ENCODE measurements around the gene SH3RF3.

Gene SH3RF3

DNA sequence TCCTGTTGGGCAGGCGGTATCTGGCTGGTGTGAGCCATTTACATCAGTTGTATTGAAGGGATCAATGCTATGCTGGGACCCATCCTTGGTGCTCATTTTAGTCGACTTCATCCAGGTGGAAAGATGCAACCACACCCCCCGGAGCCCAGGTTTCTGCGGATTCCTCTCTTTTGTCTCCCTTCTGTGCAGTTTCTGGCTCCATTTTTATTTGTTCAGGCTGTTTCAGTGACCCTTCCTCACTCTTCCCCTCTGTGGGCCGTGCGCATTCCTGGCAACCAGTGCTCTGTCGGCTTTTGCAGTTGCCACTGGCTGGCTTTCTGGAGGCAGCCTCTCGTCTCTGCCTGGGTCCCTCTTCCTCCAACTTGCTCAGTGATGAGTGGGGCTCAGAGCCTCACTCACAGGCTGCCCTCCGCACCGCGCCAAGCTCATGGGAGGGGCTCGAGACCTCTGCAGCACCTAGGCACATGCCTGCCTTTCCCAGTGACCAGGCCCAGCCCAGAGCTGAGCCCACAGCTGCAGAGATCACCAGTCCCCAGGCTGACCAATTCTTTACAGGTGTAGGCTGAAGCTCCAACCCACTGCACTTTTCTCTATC is 12.1 kb downstream of the SH3RF3 start:
- no peak for DNase-seq

DNA sequence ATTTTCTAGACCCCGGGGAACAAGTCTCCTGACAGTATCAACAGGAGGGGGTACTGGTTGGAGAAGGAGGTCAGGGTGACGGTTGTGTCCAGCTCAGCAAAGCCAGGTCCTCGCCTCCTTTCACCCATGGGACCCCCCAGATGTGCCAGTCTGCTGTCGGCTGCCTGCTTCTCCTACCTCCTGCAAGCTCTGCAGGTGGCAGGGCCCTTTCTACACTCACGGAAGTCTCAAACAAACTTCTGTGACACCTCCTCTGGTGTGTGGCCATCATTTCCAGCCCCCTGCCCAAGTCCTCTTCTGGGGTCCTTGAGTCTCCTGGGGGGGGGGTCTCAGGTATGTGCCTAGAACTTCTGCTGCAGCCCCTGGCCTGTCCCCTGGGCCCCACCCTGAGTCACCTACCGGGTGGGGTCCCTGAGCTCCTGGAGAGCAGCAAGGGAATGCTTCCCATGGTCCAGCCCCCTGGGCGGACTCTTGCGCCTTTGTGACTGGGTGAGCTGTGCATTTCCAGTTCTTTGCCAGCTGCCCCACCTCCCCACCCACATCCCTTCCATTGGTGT is 12.8 kb downstream of the SH3RF3 start:
- no peak for DNase-seq

DNA sequence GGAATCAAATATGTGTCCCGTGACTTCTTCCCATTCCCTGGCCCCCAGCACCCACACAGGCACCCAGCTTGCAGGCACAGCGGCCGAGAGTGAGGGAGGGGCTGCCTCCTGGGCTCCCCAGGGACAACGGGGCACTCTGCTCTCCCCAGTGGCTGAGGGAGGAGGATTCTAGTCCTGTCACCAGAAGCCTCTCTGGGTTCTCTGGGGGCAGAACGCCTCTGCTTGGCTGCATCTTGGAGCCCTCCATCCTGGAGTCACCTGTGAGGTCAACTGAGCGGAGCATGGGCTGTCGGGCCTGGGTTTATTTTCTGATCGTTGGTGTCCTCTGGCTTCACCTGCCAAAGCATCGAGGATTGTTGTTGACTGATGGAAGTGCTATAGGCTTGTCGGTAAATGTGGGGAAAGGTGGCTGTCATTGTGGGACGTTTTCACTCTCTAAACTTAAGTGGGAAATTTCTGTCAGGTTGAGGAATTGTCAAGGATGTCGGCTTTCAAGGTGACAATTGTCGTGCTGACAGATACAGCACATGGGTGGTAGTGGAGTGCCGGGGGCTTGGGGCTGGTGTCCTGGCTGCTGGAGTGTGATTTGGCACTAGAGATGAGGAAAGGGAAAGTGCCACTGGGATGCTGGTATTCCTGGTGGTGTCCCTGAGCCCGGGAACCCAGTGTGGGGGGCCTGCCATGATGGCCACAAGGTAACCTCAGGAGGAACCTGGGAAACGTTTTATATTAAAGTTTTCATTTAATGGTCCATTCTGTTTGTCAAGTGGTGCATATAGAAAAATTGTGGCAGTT is 13.6 kb downstream of the SH3RF3 start:
- DNase-seq: no peak

DNA sequence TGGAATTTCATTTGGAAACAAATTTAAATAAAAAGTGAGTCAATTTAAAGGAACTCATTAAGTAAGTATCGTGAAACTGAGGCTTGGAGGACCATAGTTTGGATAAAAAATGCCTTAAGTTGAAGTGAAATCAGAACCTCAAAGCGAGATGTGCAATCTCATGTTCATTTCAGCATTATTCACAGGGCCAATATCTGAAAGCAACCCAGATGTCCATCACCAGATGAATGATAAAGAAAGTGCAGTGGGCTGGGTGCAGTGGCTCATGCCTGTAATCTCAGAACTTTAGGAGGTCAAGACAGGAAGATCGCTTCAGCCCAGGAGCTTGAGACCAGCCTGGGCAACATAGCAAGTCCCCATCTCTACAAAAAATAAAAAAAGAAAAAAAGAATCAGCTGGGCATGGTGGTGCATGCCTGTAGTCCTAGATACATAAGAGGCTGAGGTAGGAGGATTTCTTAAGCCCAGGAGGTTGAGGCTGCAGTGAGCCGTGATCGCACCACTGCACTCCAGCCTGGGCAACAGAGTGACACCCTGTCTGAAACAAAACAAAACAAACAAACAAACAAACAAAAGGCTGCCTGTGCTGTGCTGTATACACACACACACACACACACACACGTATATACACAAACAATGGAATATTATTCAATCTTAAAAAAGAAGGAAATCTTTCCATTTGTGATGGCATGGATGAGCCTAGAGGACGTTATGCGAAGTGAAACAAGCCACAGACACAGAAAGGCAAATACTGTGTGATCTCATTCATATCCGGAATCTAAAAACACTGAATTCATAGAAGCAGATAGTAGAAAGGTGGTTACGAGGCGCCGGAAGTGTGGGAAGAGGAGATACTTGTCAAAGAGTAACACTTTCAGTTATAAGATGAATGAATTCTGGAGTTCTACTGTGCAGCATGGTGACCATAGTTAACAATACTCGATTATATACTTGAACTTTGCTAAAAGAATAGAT is 14.5 kb downstream of the SH3RF3 start:
- peak; percentile 54 for DNase-seq

DNA sequence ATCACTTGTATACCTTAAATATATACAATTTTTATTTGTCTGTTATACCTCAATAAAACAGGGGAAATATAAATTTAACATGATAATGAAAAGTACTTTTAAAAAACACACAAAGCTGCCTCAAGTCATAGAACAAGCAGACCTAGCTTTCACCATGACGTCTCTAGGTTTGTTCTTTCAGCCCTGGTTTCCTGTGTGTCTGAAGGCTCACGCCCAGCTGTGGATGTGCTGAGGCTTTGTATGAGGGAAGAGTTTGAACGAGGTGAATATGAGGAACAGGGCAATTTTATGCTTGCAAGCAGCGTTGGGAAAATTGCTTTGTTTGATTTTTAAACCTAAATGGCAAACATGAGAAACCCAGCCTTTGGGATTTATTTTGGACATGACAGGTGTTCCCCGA is 15.3 kb downstream of the SH3RF3 start:
- DNase-seq: peak; percentile 43

DNA sequence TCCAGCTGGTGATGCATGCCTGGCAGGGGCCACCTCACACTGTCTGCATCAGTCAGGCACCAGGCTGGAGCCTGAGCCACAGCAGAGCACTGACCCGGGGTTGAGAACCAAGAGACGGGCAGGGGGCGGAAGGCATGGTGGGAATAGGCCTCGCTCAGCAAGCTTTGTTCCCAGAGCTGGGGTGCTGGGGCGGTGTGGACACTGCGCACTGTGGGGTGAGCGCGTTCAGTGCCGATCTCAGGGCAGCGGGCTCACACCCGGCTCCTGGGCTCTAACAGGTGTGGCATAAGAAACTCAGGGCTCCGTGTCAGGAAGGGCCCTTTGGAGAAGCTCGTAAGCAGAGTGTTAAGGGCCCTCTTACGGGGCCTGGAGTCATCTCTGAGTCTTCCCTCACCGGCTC is 15.7 kb downstream of the SH3RF3 start:
- no peak for DNase-seq

DNA sequence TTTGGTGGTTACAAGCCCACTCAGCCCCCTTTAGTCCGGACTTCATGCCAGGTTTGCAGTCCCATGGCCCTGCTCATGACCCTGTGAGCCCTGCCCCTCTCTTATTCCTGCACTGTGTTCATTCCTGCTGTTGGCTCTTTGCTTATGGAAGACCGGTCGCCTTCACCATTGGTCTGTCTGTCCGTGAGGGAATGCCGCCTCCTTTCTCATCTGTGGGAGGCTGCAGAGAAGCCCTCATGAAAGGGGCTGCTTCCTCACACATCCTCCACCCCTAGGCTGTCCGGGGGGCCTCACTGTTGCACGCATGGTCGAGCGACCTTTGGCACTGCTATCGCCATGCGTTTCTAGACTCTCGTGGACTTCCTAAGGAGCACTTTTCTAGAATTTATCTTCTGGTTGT is 16.3 kb downstream of the SH3RF3 start:
- no peak for DNase-seq

DNA sequence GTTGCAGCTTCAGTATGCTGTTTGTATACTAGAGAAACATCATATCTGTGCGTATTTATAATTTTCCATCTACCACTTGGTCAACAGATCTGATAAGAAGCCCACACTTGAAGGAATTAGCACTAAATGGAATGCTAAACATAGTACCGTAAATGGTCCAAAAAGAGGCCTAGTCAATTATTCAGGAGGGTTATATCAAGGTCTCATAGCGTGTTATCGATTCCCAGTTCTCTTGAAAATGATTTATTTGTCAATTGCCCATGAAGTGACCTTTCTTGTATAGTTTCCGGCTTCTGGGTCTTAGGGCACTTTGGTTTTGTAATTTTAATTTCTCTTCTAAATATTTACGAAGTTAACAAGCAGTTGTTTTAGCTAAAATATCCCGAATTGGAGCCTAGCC is 18.4 kb downstream of the SH3RF3 start:
- DNase-seq: no peak

DNA sequence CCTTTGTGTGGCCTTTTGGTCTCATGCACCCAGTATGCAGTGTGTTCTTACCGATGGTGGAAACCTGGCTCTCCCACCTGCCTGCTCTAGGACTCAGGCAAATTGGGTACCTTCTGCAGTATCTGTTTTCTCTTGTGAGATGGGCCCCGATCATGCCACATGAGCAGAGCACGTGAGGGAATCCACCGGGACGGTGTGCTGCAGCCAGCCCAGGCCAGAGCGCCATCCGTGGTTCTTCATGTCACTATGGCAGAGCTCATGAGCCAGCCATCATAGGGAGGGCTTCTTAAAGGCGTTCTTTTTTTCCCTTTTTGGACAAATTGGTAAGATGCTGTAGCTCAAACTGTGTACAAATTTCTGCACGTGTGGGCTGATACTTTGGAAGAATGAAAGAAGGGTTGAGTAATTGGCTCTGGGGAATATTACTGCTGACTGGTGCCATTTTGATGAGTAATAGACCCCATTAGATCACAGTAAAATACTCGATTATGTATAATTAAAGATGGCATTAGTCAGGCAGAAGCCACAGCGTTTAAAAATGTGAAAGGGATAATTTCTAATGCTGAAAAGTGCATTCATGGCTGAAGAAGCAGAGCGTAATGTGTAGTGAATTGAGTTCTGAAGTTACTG is 19.2 kb downstream of the SH3RF3 start:
- DNase-seq: no peak

DNA sequence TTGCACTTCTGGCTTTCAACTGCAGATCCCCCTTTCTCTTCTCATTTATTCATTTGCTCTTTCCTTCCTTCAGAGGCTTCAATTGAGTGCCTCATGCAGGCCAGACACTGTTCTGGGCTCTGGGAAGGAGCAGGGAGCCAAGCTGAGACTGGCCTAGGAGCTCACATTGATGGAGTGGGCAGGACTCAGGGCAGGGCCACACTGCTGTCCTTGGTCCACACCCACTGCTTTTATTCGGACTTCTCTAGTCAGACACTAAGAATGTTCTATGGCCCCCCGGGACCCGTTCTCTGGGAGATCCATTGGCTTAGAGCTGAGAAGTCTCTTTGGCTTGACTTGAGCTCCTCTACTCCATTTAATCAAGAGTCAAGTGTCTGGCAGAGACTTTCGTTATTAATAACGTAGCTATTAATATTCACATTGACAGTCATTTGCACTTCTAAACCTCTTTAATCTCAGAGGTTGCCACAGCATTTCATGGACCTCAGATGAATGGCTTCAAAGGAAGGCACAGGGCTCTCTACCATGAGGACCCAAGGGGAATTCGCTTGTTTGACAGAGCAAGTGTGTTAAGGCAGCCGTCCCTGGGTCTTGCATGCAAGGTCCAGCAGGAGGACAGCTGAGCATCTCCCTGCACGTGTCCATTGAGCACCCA is 20.1 kb downstream of the SH3RF3 start:
- no peak for DNase-seq

DNA sequence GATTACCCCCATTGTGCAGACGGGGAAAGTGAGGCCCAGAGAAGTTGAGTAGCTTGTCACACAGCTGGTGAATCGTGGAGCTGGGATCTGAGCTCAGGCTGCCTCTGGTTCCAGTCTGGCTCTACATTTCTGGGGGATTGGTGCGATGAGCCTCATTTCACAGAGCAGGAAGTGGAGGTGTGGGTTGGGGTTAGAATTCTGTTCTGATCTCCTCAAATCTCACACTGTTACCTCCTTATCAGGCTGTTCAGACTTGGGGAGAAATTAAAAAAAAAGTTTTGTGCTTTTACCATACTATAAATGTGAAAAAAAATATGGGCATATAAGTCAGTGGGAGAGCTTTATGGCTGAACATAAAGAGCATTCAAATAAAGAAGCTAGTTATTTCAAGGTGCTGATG is 21.6 kb downstream of the SH3RF3 start:
- no peak for DNase-seq

DNA sequence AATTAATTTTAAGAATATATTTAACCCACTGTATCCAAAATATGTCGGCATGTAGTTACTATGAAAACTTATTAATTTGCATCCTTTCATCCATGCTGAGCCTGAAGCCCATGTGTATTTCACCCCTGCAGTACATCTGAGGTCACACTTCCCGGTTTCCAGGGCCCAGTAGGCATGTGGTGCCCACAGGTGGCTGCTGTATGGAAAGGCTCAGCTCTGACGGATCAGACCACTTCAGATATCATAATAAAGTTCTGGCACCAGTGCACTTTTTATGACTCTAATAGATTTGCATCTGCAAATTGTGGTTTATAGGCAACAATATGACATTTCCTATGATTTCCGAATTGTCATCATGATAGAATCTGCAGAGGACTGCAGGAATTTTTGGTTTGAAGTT is 22.5 kb downstream of the SH3RF3 start:
- no peak for DNase-seq

DNA sequence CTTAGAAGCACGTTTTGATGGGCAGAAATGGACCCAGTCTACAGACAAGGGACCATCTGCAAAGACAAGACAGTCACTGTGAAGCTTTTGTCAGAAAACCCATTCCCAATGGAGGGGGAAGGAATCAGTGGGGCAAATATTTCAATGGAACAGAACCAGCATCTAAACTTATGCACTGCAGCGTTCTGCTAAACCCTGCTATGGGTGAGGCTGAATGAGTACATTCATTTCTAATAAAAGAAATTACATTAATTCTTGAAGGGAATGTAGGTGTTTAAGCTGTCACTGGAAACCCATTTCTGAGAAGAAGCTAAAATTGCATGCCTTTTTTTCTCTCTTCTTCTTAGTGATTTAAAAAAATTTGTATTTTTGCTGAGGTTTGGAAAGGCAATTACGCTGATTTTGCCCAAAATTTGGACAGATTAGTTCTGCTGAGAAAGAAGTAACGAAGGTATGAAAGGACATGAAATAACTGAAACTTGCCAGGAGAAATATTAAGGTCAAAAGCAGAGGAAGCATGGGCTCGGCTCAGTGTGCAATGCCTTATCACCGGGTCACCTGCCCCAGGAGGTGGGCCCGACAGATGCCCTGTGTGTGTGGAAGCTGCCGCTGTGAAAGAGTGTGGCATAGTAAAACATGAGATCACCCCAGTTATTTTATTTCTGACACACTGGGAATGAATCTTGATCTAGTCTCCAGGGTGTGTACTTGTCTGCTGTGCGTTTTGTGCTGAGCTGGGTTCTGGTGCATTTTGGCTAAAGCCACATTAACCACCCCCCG is 24.2 kb downstream of the SH3RF3 start:
- DNase-seq: no peak

DNA sequence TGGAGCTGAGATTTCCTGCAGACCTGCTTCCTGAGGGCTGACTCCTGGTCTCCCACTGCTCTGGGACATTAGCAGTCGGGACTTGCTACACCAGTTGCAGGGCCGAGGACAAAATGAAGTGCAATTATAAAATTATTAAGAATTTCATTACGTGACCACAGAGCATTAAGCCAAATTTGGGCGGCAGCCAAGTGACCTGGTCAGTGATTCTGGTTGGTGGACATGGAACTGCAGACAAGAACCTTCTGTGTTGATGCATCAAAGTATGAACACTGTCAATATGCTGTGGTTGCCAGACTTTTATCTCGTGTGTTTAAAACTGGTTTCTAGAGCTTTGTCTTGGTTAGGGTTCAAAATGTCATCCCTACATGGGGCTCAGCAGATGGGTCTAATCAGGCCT is 24.8 kb downstream of the SH3RF3 start:
- no peak for DNase-seq

DNA sequence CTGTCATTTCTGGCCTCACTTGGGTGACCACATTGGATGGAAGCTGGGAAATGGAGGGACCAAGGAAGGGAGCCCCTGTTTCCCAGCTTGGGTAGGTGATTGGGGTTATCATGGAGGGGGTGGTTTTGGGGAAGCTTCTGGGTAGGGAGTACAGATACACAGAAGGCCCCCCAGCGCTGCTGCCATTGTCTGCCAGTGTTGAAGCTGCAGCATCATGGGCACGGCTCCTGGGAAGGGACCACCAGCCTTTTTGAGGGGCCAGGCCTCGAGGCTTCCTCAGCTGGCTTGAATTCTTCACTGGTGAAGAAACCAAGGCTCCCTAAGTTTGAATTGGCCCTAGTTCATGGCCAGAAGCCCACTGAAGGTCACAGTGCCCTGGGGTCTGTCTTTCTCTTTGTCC is 25.2 kb downstream of the SH3RF3 start:
- DNase-seq: no peak

DNA sequence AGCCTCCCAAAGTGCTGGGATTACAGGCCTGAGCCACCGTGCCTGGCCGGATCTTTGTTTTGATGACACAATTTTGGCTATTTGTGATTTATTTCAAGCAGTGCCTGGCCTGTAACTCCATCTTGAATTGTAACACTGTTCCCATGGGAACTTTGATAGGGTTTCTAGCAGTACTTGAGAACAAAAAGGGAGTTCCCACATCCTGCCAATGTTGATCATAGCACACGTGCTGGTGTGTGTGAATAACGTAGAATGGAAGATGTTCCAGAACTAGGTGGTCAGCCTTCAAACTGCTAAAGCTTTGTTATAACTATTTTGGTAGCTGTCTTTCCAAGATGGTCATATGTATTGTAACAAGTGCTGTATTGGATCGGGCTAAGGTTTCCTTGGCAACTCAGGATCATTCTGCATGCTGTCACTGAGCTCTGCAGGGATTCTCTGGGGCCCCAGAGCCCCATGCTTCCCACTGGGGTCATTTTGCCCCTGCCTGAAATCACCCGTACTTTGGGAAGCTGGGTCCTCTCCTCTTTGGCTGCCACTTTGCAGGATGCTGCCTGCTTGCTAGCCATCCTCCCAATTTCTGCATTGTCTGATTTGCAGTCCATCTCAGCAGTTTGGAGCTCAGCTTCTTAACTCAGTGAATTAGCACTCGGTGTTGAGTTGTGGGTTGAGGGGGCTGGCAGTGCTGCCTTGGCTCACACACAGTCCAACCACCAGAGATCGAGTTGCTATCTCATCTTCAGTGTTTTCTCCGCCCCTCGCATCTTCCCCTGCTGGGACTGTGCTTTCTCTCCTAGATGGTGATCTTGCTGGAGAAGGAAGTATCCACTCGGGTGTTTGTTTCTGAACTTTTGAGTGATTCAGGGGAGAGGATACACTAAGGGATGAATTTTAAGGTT is 26.8 kb downstream of the SH3RF3 start:
- DNase-seq: no peak

DNA sequence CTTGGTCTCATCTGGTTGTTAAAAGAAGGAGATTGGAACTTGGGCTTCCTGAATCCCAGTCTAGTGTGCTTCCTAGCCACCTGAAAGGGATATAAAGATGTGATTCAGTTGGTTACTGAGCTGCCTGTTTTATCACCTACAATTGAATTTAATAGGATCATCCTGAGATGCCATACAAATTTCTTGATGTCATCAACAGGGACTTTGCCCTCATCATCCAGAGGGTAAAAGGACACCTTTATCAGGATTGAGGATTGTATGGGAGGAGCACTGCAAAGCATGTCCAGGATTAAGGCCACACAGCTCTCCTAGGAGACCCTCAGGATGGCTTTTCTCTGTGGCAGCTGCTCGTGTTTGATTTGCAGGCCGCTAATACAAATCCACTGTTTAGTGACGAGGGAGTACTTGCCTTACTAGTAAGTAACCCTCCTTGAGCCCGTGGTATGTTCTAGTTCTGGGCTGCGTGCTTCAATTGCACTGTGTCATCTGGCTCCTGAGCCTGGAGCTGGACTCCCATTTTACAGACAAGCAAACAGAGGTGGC is 28.6 kb downstream of the SH3RF3 start:
- no peak for DNase-seq

DNA sequence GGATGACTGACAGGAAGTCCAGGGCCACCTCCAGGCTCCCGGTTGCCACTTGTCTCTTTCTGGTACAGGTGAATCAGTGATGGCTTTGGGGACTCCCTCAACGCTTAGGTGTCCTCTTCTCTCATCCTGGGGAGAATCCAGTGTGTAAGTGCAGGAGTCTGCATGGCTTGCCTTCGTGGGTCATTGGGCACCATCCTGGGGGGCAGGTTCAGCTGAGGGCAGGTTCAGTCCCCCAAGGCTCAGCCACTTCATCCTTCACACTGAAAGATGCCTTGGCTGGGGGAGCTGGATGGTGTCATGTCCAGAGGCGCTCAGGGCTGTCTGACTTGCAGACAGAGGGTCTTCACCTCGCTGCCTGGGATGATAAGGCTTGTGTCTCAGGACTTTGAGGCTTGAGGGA is 29.2 kb downstream of the SH3RF3 start:
- DNase-seq: no peak

DNA sequence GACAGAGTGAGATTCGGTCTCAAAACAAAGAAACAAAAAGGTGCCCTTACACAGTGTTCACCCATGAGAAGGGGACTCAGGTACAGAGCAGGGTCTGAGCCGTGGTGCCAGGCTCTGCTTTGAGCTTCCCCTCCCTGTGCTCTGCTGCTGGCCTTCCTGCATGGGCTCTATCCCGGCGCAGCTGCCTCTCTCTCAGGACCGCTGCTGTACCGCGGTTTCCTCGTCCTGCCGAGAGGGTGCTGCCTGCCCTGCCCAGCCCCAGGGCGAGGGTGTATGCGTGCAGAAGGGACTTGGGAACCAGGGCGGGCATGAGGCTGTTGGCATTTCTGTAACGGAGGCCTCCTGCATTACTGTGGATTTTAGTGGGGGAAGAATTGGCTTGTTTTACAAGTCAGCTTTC is 30.1 kb downstream of the SH3RF3 start:
- DNase-seq: no peak

All from CD4-positive, alpha-beta T cell treated with Interleukin-10 for 1 hour (primary cell).